Activated CD8-positive, alpha-beta T cell treated with anti-CD3 and anti-CD28 coated beads, Interleukin-2, amount 10 ng/mL, durations not matched to agents 7 days and 5 days (primary cell): Measurements from ENCODE around the gene SLC22A3. TPM values are rescaled to one million over a fixed set of nuclear protein-coding genes. Genes with fewer than 3 reads are reported as not detected.
"Not testable (repeated sequence)": the region's sequence is repeated elsewhere in the genome, so short reads cannot be mapped to it uniquely, and the experiment has no call there.

Source experiments
- ATAC-seq: fragments of 150-1000 bp; cut with Tn5 transposase; one replicate; pipeline ENCODE4 v1.10.0; 2021; ENCODE audit warnings: moderate library complexity
- CTCF ChIA-PET: fragments of 350-600 bp; sonication (Branson Sonifier 250); formaldehyde crosslinking; loops from one replicate; lab custom pipeline; 2021; ENCODE audit warnings: antibody characterized with exemption; lab: Charles Lee
- POLR2A ChIA-PET: fragments of 350-600 bp; sonication (Branson Sonifier 250); formaldehyde crosslinking; loops from one replicate; lab custom pipeline; 2021; ENCODE audit warnings: antibody characterized with exemption; lab: Charles Lee
- DNase-seq: peaks from one replicate; pipeline ENCODE4 v3.0.0-alpha.2; 2020
- H3K27ac Mint-ChIP-seq: one replicate; pipeline ENCODE4 v1.8.0; 2021; ENCODE audit warnings: mild to moderate bottlenecking, mixed read lengths
- H3K27me3 Mint-ChIP-seq: one replicate; pipeline ENCODE4 v1.8.0; 2021; ENCODE audit warnings: low read depth, mixed read lengths
- H3K36me3 Mint-ChIP-seq: one replicate; pipeline ENCODE4 v1.8.0; 2021; ENCODE audit warnings: low read depth, mixed read lengths
- H3K4me1 Mint-ChIP-seq: one replicate; pipeline ENCODE4 v1.8.0; 2021; ENCODE audit warnings: low read depth, mixed read lengths
- H3K4me3 Mint-ChIP-seq: one replicate; pipeline ENCODE4 v1.8.0; 2021; ENCODE audit warnings: mild to moderate bottlenecking, mixed read lengths
- H3K9me3 Mint-ChIP-seq: one replicate; pipeline ENCODE4 v1.8.0; 2022; ENCODE audit warnings: mixed read lengths; ENCODE audit not compliant: insufficient read depth
- total RNA-seq, 2 experiments: library from RNA; stranded (reverse); gene quantifications; one replicate each; pipeline ENCODE4 v1.2.3, GENCODE V29; 2021

Gene SLC22A3
- total RNA-seq, 2 experiments from 2014 or later = not detected

DNA sequence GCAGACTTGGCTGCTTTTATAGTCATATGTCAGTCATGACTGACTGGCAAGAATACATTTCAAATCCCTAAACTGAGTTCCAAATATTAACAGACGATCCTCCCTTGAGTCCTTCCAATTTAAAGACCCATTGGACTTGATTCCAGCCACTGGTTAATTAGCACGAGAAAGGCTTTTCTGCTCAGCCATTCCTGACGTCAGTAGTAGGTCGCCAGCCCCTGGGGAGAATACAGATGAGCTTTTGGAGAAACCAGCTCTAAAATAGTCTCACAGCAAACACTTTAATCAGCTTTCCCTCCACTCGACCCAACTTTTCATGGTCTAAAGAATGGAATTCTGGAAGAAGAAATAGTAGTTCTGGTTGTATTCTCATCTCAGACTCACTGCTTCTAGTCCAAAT lies 91.6 kb downstream of the SLC22A3 start:
- ATAC-seq (no peak), DNase-seq (no peak)
- H3K4me3 Mint-ChIP-seq = no peak overlapping the region
- ChIA-PET POLR2A (no interaction called here), CTCF (interaction anchor here (1.3 to 1.5 kb wide), 2 partner anchors 16 to 22 kb away, joined by 3 to 5 read pairs; no protein-coding TSS in a partner anchor)
- no peaks in the 10 kb centered on the region for H3K9me3 Mint-ChIP-seq
- no peaks in the 10 kb centered on the region for H3K36me3 Mint-ChIP-seq
- H3K27me3 Mint-ChIP-seq = peaks cover 42% of the 10 kb centered on the region
- no peak overlapping the region for H3K27ac Mint-ChIP-seq
- H3K4me1 Mint-ChIP-seq = peaks cover 11% of the 10 kb centered on the region

DNA sequence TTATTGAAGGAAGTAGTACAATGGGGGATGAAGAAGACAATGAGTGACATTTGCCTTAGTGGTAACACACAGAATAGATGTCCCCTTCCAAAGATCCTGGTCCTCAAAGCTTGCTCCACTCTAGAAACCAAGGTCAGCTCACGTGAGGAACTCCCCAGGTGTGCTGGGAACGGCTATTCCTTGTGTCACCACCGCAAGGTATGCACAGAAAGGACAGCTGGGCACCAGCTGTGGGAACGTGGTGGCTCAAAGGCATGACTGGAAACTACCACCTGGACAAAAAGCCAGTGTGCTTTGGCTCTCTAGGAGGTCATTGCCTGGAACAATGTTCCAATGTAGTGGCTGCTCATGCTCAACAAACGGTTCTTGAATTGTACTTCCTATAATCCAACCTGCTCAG lies 94.0 kb downstream of the SLC22A3 start:
- no peaks in the 10 kb centered on the region for H3K36me3 Mint-ChIP-seq
- H3K27me3 Mint-ChIP-seq = peaks cover 25% of the 10 kb centered on the region
- DNase-seq (no peak), ATAC-seq (no peak)
- H3K4me3 Mint-ChIP-seq = no peak overlapping the region
- H3K27ac Mint-ChIP-seq = no peak overlapping the region
- ChIA-PET CTCF (no interaction called here), POLR2A (no interaction called here)
- H3K4me1 Mint-ChIP-seq = no peaks in the 10 kb centered on the region
- H3K9me3 Mint-ChIP-seq = no peaks in the 10 kb centered on the region

DNA sequence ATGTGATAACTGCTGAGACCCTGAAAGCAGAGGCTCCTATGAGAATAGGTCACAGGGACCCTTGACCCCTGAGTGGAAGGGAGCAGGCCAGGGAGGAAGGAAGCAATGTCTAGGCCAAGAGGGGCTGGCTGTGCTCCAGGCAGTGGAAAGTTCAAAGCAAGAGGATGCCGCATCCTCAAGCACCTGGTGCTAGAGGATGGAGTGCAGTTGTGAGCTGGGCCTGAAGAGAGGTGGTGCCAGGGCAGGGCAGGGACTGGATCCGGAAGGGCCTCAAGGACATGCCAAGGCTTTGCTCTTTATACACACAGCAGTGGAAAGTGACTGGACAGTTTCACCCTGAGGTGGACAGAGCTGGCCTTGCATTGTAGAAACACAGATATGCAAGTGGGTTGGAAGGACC lies 97.0 kb downstream of the SLC22A3 start:
- H3K36me3 Mint-ChIP-seq = no peaks in the 10 kb centered on the region
- H3K4me3 Mint-ChIP-seq = no peak overlapping the region
- ChIA-PET POLR2A (no interaction called here), CTCF (no interaction called here)
- ATAC-seq = no peak
- peaks cover 23% of the 10 kb centered on the region for H3K27me3 Mint-ChIP-seq
- DNase-seq = no peak
- H3K9me3 Mint-ChIP-seq = no peaks in the 10 kb centered on the region
- no peak overlapping the region for H3K27ac Mint-ChIP-seq
- no peaks in the 10 kb centered on the region for H3K4me1 Mint-ChIP-seq

DNA sequence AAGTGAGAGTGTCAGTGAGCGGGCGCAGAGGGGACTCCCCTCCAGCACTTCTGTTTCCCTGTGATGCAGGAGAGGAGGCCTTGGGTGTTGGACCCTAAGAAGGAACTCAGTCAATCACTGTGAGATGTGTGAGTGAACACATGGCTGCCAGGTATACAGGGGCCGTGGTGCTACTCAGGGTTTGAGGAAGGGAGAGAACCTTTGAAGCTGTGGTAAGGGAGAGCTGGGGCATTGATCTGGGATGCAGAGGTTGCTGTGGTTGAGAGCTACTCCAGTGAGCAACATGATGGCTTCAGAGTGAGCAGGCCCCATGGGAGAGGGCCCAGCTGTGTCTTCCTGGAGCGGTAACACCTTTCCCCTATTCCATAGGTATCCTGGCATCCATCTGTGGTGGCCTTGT lies 99.2 kb downstream of the SLC22A3 start:
- no peaks in the 10 kb centered on the region for H3K4me1 Mint-ChIP-seq
- no peaks in the 10 kb centered on the region for H3K36me3 Mint-ChIP-seq
- H3K27ac Mint-ChIP-seq = no peak overlapping the region
- no peak overlapping the region for H3K4me3 Mint-ChIP-seq
- ATAC-seq (no peak), DNase-seq (no peak)
- H3K27me3 Mint-ChIP-seq = peaks cover 23% of the 10 kb centered on the region
- no peaks in the 10 kb centered on the region for H3K9me3 Mint-ChIP-seq
- CTCF ChIA-PET = interaction anchor here (1.4 kb wide), 1 partner anchor 309 kb away, joined by 3 read pairs; no protein-coding TSS in a partner anchor
- POLR2A ChIA-PET = no interaction called here

DNA sequence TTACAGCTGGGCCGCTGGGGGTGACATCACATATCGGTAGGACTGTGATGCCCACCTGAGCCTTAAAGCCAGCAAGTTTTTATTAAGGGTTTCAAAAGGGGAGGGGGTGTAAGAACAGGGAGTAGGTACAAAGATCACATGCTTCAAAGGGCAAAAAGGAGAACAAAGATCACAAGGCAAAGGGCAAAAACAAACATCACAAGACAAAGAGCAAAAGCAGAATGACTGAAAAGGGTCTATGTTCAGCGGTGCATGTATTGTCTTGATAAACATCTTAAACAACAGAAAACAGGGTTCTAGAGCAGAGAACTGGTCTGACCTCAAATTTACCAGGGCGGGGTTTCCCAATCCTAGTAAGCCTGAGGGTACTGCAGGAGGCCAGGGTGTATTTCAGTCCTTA lies 101.6 kb downstream of the SLC22A3 start:
- H3K27ac Mint-ChIP-seq, H3K4me3 Mint-ChIP-seq, ATAC-seq, H3K4me1 Mint-ChIP-seq, POLR2A ChIA-PET, H3K9me3 Mint-ChIP-seq, H3K36me3 Mint-ChIP-seq, DNase-seq: not testable (repeated sequence)
- H3K27me3 Mint-ChIP-seq = peaks cover 25% of the 10 kb centered on the region
- CTCF ChIA-PET = interaction anchor here (1.2 kb wide), 1 partner anchor 312 kb away, joined by 3 read pairs; no protein-coding TSS in a partner anchor

DNA sequence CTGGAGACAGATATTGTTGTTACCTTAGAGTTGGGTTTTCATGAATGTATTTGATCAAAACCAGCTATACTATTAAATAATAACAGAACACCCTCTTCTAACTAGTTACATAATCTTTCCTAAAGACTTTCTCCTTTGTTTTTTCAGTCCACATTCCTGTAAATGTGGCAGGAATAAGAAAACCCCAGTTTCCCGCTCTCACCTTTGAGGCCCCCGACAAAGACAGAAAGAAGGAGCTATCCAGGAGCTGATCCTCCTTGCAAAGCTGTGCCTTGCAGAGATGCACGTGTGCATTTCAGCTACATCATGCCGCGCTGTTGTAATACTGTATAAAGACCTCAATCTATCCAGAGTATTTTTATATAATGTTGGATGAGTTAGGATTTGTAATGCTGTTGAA lies 102.7 kb downstream of the SLC22A3 start:
- no peak overlapping the region for H3K4me3 Mint-ChIP-seq
- DNase-seq = no peak
- H3K36me3 Mint-ChIP-seq = no peaks in the 10 kb centered on the region
- POLR2A ChIA-PET = no interaction called here
- H3K9me3 Mint-ChIP-seq = no peaks in the 10 kb centered on the region
- CTCF ChIA-PET = interaction anchor here (1.1 to 1.2 kb wide), 2 partner anchors 83 to 313 kb away, joined by 3 to 4 read pairs; no protein-coding TSS in a partner anchor
- H3K4me1 Mint-ChIP-seq = no peaks in the 10 kb centered on the region
- no peak overlapping the region for H3K27ac Mint-ChIP-seq
- peaks cover 27% of the 10 kb centered on the region for H3K27me3 Mint-ChIP-seq
- ATAC-seq = no peak

DNA sequence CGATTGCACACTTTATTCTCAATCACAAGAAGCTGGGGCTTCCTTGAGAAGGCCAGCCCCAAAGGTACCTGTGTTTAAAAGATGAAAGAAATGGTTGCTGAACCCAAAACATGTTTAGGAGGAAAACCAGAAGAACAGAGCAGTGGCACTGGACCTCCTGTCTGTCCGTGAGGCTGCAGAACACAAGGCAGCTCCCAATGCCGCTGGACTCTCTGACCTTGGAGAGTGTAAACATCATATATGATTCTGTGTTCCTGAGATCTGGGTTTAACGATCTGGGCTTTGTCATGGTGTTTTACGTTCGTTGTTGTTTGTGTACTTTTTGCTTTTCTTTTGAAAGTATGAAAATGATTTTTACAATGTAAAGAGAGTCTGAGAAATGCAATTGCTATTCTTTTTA lies 106.1 kb downstream of the SLC22A3 start:
- CTCF ChIA-PET = interaction anchor here (1.8 to 3.1 kb wide), 2 partner anchors 66 to 316 kb away, joined by 8 to 29 read pairs; no protein-coding TSS in a partner anchor
- no peak for ATAC-seq
- Mint-ChIP-seq H3K36me3 (peaks cover 11% of the 10 kb centered on the region), H3K9me3 (no peaks in the 10 kb centered on the region), H3K27me3 (peaks cover 21% of the 10 kb centered on the region), H3K4me1 (peaks cover 20% of the 10 kb centered on the region), H3K27ac (no peak overlapping the region), H3K4me3 (no peak overlapping the region)
- POLR2A ChIA-PET = no interaction called here
- no peak for DNase-seq

DNA sequence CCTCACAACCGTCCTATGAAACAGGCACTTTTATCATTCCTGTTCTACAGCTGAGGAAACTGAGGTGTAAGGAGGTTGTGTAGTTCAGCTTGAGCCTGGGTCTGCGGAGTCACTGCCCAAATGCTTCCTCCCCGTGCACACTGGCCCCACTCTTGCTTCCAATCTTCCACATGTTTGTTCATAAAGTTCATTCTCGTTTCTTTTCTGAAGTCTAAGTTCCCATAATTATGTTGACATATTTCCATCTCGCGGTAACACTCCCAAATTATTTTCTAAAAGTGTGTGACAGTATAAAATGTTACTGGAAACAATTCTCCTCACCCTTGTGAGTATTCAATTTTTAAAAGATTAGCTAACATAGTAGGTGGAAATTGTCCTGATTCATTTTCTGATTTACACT lies 106.9 kb downstream of the SLC22A3 start:
- H3K4me3 Mint-ChIP-seq = no peak overlapping the region
- H3K36me3 Mint-ChIP-seq = peaks cover 18% of the 10 kb centered on the region
- DNase-seq (no peak), ATAC-seq (no peak)
- no peaks in the 10 kb centered on the region for H3K9me3 Mint-ChIP-seq
- H3K4me1 Mint-ChIP-seq = peaks cover 28% of the 10 kb centered on the region
- ChIA-PET POLR2A (no interaction called here), CTCF (interaction anchor here (0.7 to 3.1 kb wide), 19 partner anchors 10 to 762 kb away, joined by 3 to 29 read pairs (median 3); partner anchors contain the start of gene SOD2)
- no peak overlapping the region for H3K27ac Mint-ChIP-seq
- peaks cover 21% of the 10 kb centered on the region for H3K27me3 Mint-ChIP-seq

DNA sequence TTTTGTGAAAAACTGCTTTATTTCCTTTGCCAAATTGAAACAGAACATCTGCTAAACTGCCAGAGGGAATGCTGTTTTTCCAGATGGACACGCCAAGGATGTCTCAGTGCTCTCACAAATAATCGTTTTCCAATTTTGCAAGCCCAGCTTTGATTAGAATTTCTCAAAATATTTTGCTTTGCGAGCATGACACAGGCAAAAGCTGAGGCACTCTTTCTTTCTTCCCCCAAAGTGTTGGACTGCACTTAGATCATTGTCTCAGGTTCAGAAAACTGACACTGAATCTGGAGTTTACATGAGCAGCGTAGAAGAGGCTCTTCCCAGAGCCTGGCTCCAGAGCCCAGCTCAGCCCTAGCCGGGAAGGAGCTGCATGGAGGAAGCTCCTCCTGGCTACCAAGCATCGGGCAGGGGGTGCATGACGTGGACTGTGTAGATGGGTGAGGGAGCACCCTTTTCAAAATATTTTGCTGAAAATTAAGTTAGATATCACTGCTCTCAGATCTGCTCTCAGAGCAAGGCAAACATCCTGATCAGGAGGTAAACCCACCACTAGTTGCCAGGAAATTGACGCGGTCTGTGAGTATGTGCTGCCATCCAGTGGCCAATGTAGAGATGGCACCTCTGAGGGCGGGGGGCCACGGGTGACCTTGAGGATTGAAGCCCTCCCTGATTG lies 107.5 kb downstream of the SLC22A3 start:
- no peaks in the 10 kb centered on the region for H3K9me3 Mint-ChIP-seq
- H3K27ac Mint-ChIP-seq = no peak overlapping the region
- DNase-seq = peak; percentile 80
- CTCF ChIA-PET = interaction anchor here (0.7 to 3.1 kb wide), 19 partner anchors 9 to 763 kb away, joined by 3 to 29 read pairs (median 3); partner anchors contain the start of gene SOD2
- H3K36me3 Mint-ChIP-seq = peaks cover 23% of the 10 kb centered on the region
- no peak overlapping the region for H3K4me3 Mint-ChIP-seq
- H3K27me3 Mint-ChIP-seq = peaks cover 22% of the 10 kb centered on the region
- H3K4me1 Mint-ChIP-seq = peaks cover 34% of the 10 kb centered on the region
- ATAC-seq = peak; percentile 83
- POLR2A ChIA-PET = no interaction called here

DNA sequence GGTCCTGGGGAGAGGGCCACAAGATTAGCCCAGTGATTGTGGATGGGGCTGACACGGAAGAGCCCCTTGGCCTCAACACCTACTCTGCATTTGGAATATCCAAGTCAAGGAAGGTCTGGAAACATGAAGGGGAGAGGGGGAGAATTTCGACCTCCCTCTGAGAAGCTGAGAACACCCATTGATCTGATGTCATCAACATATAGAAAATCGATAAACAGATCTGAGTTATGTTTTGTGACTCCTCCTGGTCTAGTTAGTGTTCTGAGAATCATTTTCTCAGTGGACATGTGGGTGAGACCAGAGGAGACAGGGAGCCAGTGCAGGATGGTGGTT lies 108.0 kb downstream of the SLC22A3 start:
- ATAC-seq = no peak
- peaks cover 21% of the 10 kb centered on the region for H3K27me3 Mint-ChIP-seq
- POLR2A ChIA-PET = no interaction called here

DNA sequence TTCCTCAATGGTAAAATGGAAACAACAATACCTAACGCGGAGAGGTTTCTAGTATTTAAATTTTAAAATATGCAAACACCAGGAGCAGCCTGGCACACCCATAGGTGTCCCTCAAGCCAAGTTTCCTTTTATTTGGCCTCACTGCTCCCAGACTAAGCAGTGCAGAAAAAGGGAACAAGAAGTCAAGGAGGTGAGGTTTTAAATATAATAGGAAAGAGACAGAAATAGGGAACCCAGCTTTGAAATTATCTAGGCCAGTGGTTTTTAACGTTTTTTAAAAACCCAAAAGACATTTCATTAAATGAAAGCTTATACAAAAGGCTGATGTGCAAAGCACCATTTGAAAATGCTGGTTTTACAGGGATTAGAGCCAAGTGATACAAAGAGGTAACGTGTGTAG lies 109.6 kb downstream of the SLC22A3 start:
- no peak for DNase-seq
- Mint-ChIP-seq H3K9me3 (peaks cover under 1% of the 10 kb centered on the region), H3K27ac (no peak overlapping the region), H3K4me3 (no peak overlapping the region), H3K4me1 (peaks cover 51% of the 10 kb centered on the region), H3K36me3 (peaks cover 39% of the 10 kb centered on the region), H3K27me3 (peaks cover 18% of the 10 kb centered on the region)
- ChIA-PET POLR2A (no interaction called here), CTCF (no interaction called here)
- no peak for ATAC-seq

More for the DNA sequence above, 108.0 kb downstream of the SLC22A3 start:
- no peak for DNase-seq
- H3K4me3 Mint-ChIP-seq = no peak overlapping the region
- H3K36me3 Mint-ChIP-seq = peaks cover 28% of the 10 kb centered on the region
- no peaks in the 10 kb centered on the region for H3K9me3 Mint-ChIP-seq
- no peak overlapping the region for H3K27ac Mint-ChIP-seq
- H3K4me1 Mint-ChIP-seq = peaks cover 39% of the 10 kb centered on the region
- CTCF ChIA-PET = interaction anchor here (1.0 to 3.1 kb wide), 10 partner anchors 62 to 593 kb away, joined by 3 to 29 read pairs (median 4); no protein-coding TSS in a partner anchor

DNA sequence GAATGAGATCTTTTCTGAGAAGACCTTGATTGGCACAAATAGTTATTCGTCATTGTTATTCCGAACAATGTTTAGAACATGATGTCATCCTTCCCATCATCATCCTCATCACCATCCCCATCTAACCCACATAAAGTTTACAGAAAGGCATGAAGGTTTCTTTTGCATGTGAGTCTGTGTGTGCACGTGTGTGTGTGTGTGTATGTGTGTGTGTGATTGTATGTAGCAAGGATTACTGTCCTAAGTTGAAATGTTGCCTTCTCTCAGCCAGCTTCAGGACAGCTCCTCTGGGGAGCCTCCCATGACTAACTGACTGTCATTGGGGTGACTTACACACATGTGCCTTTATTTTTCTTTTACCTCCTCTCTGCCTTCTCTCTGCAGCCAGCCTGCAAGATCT lies 113.5 kb downstream of the SLC22A3 start:
- ATAC-seq = no peak
- peaks cover 29% of the 10 kb centered on the region for H3K27me3 Mint-ChIP-seq
- peaks cover 68% of the 10 kb centered on the region for H3K36me3 Mint-ChIP-seq
- no peak for DNase-seq
- peak overlapping the region; percentile 7 for H3K4me3 Mint-ChIP-seq
- peak overlapping the region; percentile 78 for H3K27ac Mint-ChIP-seq
- H3K4me1 Mint-ChIP-seq = peaks cover 72% of the 10 kb centered on the region
- H3K9me3 Mint-ChIP-seq = peaks cover 13% of the 10 kb centered on the region
- POLR2A ChIA-PET = no interaction called here
- CTCF ChIA-PET = no interaction called here
